Smooth muscle cell of the umbilical artery (primary cell): ENCODE data around the gene RWDD2A. TPM values are rescaled to one million over a fixed set of nuclear protein-coding genes. Genes with fewer than 3 reads are reported as not detected.

Experiments used
- total RNA-seq: library from RNA; depleted of rRNA; stranded (reverse); fragments of >200 nt; gene quantifications from 2 replicates; pipeline ENCODE4 v1.2.3, GENCODE V29; 2014

The RWDD2A gene
- 4.8 and 5.2 TPM in 2 replicates for total RNA-seq

DNA sequence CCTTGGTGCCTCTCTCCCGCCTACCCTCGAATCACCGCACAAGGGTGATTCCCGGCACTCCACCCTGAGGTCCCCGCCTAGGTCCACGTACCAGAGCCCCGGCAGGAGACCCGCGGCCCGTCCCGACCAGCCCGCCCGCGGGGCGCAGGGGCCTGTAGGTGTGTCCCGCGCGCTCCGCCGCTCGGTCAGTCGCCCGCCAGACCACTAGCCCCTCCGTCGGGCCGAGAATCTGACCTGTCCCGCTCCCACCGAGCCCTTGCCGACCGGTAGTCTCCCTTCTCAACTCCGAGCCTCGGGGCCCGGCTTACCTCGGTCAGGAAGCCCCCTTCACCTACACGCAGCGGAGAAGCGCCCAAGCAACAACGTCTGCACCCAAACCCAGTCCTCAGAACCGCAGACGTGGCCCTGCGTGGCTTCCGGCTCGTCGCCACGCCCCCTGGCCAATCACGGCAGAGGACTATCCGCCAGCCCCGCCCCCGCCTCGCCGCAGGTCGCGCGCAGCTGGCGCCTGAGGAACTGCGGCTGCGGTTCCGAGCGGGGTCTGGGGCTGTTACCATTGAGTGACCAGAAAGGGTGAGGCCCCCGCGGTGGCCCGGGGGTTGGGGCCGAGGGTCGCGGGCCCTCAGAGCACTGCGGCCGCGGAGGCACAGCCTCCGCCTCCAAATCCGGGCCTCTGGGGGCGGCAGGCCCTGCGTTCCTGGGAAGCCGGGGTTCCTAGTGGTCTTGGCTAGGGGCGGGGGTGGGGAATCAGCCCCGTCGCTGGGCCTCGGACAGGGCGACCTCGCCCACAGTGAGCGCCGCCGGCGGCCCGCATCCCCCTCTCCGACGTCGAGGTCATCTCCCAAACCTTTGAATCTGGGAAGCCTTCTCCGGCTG is at the start of gene RWDD2A, which contains the start of gene PGM3:
Gene RWDD2A (plus strand): TSS at position 487 of the 876 bp plus-strand sequence. CDS start 1,095 bp downstream, outside the sequence.
Gene PGM3 (minus strand): TSS at position 395 of the 876 bp plus-strand sequence. CDS start 2,253 bp downstream, outside the sequence.

Other genes with a start within 250 kb of the RWDD2A start
- gene UBE3D, start 127.5 kb upstream of the RWDD2A start, total RNA-seq: 7.2 and 8.9 TPM in 2 replicates
- 30.4 and 33.9 TPM in 2 replicates for gene DOP1A, start 125.7 kb upstream of the RWDD2A start, total RNA-seq
- gene PGM3, start 92 bp upstream of the RWDD2A start, total RNA-seq: 247 and 279 TPM in 2 replicates
- 43.7 and 48.9 TPM in 2 replicates for gene ME1, start 237.7 kb downstream of the RWDD2A start, total RNA-seq